ENCODE data around the gene CNIH2. TPM values are rescaled to one million over a fixed set of nuclear protein-coding genes. Genes with fewer than 3 reads are reported as not detected.
A peak's percentile ranks its signal among the peaks of the same experiment; 100 is the strongest.
"Not testable (repeated sequence)": the region's sequence is repeated elsewhere in the genome, so short reads cannot be mapped to it uniquely, and the experiment has no call there.

Gene CNIH2
- total RNA-seq, 1 donor from 2014 or later, result 46.0 TPM

GRCh38 chr11:66316849-66317251 is 38.9 kb downstream of the CNIH2 start, which contains the start of gene CD248:
TSS of gene CD248 (minus strand) at chr11:66317044. CDS start at chr11:66317027, 17 bp downstream.
- Mint-ChIP-seq H3K9me3 (peaks cover 6% of the 10 kb centered on the region), H3K27ac (ENCODE audit: unreplicated experiment) (peak within 1 kb of the TSS; percentile 92), H3K36me3 (ENCODE audit: low read depth) (no peaks in the 10 kb centered on the region), H3K27me3 (ENCODE audit: low read depth) (no peaks in the 10 kb centered on the region), H3K4me3 (peak within 1 kb of the TSS; percentile 67), H3K4me1 (peaks cover 38% of the 10 kb centered on the region)
- DNase-seq (ENCODE audit: low read depth, low spot score), result no peak
- TF ChIP-seq, protein P1, sequence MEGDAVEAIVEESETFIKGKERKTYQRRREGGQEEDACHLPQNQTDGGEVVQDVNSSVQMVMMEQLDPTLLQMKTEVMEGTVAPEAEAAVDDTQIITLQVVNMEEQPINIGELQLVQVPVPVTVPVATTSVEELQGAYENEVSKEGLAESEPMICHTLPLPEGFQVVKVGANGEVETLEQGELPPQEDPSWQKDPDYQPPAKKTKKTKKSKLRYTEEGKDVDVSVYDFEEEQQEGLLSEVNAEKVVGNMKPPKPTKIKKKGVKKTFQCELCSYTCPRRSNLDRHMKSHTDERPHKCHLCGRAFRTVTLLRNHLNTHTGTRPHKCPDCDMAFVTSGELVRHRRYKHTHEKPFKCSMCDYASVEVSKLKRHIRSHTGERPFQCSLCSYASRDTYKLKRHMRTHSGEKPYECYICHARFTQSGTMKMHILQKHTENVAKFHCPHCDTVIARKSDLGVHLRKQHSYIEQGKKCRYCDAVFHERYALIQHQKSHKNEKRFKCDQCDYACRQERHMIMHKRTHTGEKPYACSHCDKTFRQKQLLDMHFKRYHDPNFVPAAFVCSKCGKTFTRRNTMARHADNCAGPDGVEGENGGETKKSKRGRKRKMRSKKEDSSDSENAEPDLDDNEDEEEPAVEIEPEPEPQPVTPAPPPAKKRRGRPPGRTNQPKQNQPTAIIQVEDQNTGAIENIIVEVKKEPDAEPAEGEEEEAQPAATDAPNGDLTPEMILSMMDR (conservative IDR thresholded peaks at IDR 0.05), result no peak

DNA sequence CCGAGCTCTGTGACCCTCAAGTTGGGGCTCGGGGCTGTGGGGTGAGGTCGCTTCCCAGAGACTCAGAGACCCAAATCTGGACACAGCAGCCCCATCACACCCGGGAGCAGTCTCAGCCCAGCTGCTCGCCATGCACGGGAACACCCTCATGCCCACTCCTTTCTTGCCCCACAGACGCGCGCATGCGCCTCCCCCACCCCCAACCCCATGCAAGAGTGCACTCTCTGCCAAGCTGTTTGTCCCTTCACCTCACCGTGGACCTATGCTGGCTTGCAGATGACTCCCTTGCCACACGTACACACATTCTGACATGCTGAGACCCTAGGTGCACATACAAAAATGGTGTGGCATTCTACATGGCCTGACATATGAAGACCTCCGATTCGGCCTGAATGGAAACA is 39.3 kb downstream of the CNIH2 start:
- Mint-ChIP-seq H3K9me3 (peaks cover 6% of the 10 kb centered on the region), H3K4me1 (peaks cover 38% of the 10 kb centered on the region), H3K27ac (ENCODE audit: unreplicated experiment) (peak overlapping the region; percentile 92), H3K27me3 (ENCODE audit: low read depth) (no peaks in the 10 kb centered on the region), H3K4me3 (peak overlapping the region; percentile 67), H3K36me3 (ENCODE audit: low read depth) (no peaks in the 10 kb centered on the region)
- TF ChIP-seq, protein P1 (conservative IDR thresholded peaks at IDR 0.05), result no peak
- DNase-seq (ENCODE audit: low read depth, low spot score), result no peak

- Mint-ChIP-seq H3K4me3 (peak overlapping the region; percentile 67), H3K4me1 (peaks cover 44% of the 10 kb centered on the region), H3K9me3 (peaks cover 6% of the 10 kb centered on the region), H3K27me3 (ENCODE audit: low read depth) (no peaks in the 10 kb centered on the region), H3K27ac (ENCODE audit: unreplicated experiment) (no peak overlapping the region), H3K36me3 (ENCODE audit: low read depth) (no peaks in the 10 kb centered on the region)
- no peak for DNase-seq (ENCODE audit: low read depth, low spot score)
- TF ChIP-seq, protein P1 (conservative IDR thresholded peaks at IDR 0.05), result no peak
Observed at GRCh38 chr11:66317723-66318599, 40.0 kb downstream of the CNIH2 start.

DNA sequence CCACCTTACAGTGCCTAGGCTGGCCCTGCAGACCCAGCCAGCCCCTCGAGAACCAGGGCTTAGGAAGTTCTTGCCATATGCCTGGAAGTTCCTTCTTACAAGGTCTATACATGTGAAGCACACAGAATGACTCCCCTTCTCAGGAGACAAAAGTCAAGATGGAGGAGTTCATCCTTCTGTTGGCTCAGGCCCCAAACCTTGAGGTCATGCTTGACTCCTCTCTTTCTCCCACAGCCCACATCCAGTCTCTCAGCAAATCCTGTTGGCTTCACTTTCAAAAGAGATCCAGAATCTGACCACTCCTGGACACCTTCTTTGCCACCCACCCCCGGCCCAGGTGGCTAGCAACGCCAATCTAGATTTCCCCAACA is 40.6 kb downstream of the CNIH2 start:
- H3K27ac Mint-ChIP-seq (ENCODE audit: unreplicated experiment), result peak overlapping the region; percentile 78
- TF ChIP-seq, protein P1 (conservative IDR thresholded peaks at IDR 0.05), result no peak
- no peak for DNase-seq (ENCODE audit: low read depth, low spot score)
- H3K36me3 Mint-ChIP-seq (ENCODE audit: low read depth), result no peaks in the 10 kb centered on the region
- H3K9me3 Mint-ChIP-seq, result peaks cover 12% of the 10 kb centered on the region
- H3K4me3 Mint-ChIP-seq, result peak overlapping the region; percentile 44
- H3K4me1 Mint-ChIP-seq, result peaks cover 50% of the 10 kb centered on the region
- no peaks in the 10 kb centered on the region for H3K27me3 Mint-ChIP-seq (ENCODE audit: low read depth)

DNA sequence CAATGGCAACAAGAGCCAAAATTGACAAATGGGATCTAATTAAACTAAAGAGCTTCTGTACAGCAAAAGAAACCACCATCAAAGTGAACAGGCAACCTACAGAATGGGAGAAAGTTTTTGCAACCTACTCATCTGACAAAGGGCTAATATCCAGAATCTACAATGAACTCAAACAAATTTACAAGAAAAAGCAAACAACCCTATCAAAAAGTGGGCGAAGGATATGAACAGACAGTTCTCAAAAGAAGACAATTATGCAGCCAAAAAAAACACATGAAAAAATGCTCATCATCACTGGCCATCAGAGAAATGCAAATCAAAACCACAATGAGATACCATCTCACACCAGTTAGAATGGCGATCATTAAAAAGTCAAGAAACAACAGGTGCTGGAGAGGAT is 42.3 kb downstream of the CNIH2 start:
- DNase-seq (ENCODE audit: low read depth, low spot score); H3K4me3 Mint-ChIP-seq; H3K27ac Mint-ChIP-seq (ENCODE audit: unreplicated experiment); H3K36me3 Mint-ChIP-seq (ENCODE audit: low read depth); H3K27me3 Mint-ChIP-seq (ENCODE audit: low read depth): not testable (repeated sequence)
- H3K4me1 Mint-ChIP-seq, result peaks cover 51% of the 10 kb centered on the region
- H3K9me3 Mint-ChIP-seq, result peaks cover 14% of the 10 kb centered on the region

DNA sequence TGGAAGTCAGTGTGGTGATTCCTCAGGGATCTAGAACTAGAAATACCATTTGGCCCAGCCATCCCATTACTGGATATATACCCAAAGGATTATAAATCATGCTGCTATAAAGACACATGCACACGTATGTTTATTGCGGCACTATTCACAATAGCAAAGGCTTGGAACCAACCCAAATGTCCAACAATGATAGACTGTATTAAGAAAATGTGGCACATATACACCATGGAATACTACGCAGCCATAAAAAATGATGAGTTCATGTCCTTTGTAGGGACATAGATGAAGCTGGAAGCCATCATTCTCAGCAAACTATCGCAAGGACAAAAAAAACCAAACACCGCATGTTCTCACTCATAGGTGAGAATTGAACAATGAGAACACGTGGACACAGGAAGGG is 42.8 kb downstream of the CNIH2 start:
- H3K36me3 Mint-ChIP-seq (ENCODE audit: low read depth); DNase-seq (ENCODE audit: low read depth, low spot score): not testable (repeated sequence)

More for the DNA sequence above, 42.8 kb downstream of the CNIH2 start:
- not testable (repeated sequence) for H3K27ac Mint-ChIP-seq (ENCODE audit: unreplicated experiment); H3K4me3 Mint-ChIP-seq; H3K27me3 Mint-ChIP-seq (ENCODE audit: low read depth)
- peaks cover 14% of the 10 kb centered on the region for H3K9me3 Mint-ChIP-seq
- peaks cover 49% of the 10 kb centered on the region for H3K4me1 Mint-ChIP-seq

All from neural crest cell (in vitro differentiated cells).